Breast epithelium (tissue), 3 donors: ENCODE results near the gene CALN1.

Experiments used
- CTCF ChIP-seq, 3 donors: fragments of 450-650 bp; IDR thresholded peaks; one replicate each; pipeline ENCODE4 v1.5.1; 2016 to 2017; ENCODE audit warnings: antibody characterized with exemption in 3 of 3, mild to moderate bottlenecking in 3 of 3, moderate library complexity in 3 of 3
- POLR2A ChIP-seq: fragments of 450-650 bp; IDR thresholded peaks from one replicate; pipeline ENCODE4 v1.6.1; 2016; ENCODE audit warnings: antibody characterized with exemption, mild to moderate bottlenecking, moderate library complexity

- TF ChIP-seq CTCF (IDR thresholded peaks at IDR 0.05) (no peak), POLR2A (no peak)
Measured at GRCh38 chr7:72243329-72243728, 168.8 kb downstream of the CALN1 start.
